Aorta (tissue), 5 donors: ENCODE results near the gene SPOCK3. TPM values are rescaled to one million over a fixed set of nuclear protein-coding genes. Genes with fewer than 3 reads are reported as not detected.

Experiments
- ATAC-seq: fragments of 200-7000 bp; cut with Tn5 transposase; one replicate; pipeline ENCODE4 v1.9.1; 2022; ENCODE audit warnings: moderate library complexity; ENCODE audit not compliant: low FRiP score
- DNase-seq, 2 donors: peaks; one replicate each; pipeline ENCODE4 v3.0.0-alpha.2; 2020
- H3K27ac ChIP-seq, 2 donors: one replicate each; pipeline ENCODE4 v1.5.1; 2013; ENCODE audit warnings: low read length in 2 of 2, mild to moderate bottlenecking in 2 of 2, moderate library complexity in 2 of 2, control low read depth in 1 of 2, inconsistent platforms in 1 of 2, low read depth in 1 of 2
- H3K27me3 ChIP-seq, 2 donors: one replicate each; pipeline ENCODE4 v1.6.1; 2013; ENCODE audit warnings: control low read depth in 1 of 2, low read length in 1 of 2, mild to moderate bottlenecking in 1 of 2, moderate library complexity in 1 of 2; ENCODE audit not compliant: insufficient read depth in 2 of 2, control insufficient read depth in 1 of 2
- H3K36me3 ChIP-seq, 2 donors: one replicate each; pipeline ENCODE4 v1.6.1; 2013; ENCODE audit warnings: control low read depth in 1 of 2, low read length in 1 of 2, mild to moderate bottlenecking in 1 of 2; ENCODE audit not compliant: insufficient read depth in 2 of 2, control insufficient read depth in 1 of 2
- H3K4me1 ChIP-seq, 2 donors: one replicate each; pipeline ENCODE4 v1.6.1; 2013; ENCODE audit warnings: low read length in 2 of 2, control low read depth in 1 of 2, mild to moderate bottlenecking in 1 of 2, moderate library complexity in 1 of 2; ENCODE audit not compliant: insufficient read depth in 2 of 2, control insufficient read depth in 1 of 2
- H3K4me3 ChIP-seq, 2 donors: one replicate each; pipeline ENCODE4 v1.5.1; 2013; ENCODE audit warnings: low read length in 2 of 2, control low read depth in 1 of 2, mild to moderate bottlenecking in 1 of 2
- H3K9me3 ChIP-seq: one replicate; pipeline ENCODE4 v1.6.1; 2013; ENCODE audit warnings: mild to moderate bottlenecking, low read length; ENCODE audit not compliant: control insufficient read depth
- WGBS, 2 donors: extraction: QIAGEN DNeasy Blood & Tissue Kit; methylation state at CpG; one replicate each; pipeline ENCODE4 v1.1.7; 2013; 5-methylcytosine and 5-hydroxymethylcytosine counted together
- intact Hi-C, 2 donors: fragments of 100-400 bp; cut with DNase I; formaldehyde crosslinking; loops; one replicate each; pipeline versions ENCODE4 v1.14.2 to v1.15.0; 2022
- polyA plus RNA-seq, 2 donors: library from polyadenylated mRNA; stranded (reverse); fragments of 200-250 nt; gene quantifications; one replicate each; pipeline ENCODE4 v1.2.3, GENCODE V29; 2013
- total RNA-seq, 2 donors: library from RNA; stranded (reverse); fragmentation: NEBNext Ultra II Directional; extraction: Animal tissue kit (Norgen Biotek cat#: 25700); gene quantifications; one replicate each; pipeline ENCODE4 v1.2.1, GENCODE V29; 2021
- donor health status: healthy with polysubstance abuse.
- donor health status: Bipolar disorder and iron deficiency.
- donor health status: DM: no; HTN: no; CAD: no.
- donor health status: DM: no; HTN: no; CAD: no.
- donor health status: DM: yes; HTN: yes; CAD: no.

Gene SPOCK3
- total and polyA plus RNA-seq, 4 donors, result not detected

DNA sequence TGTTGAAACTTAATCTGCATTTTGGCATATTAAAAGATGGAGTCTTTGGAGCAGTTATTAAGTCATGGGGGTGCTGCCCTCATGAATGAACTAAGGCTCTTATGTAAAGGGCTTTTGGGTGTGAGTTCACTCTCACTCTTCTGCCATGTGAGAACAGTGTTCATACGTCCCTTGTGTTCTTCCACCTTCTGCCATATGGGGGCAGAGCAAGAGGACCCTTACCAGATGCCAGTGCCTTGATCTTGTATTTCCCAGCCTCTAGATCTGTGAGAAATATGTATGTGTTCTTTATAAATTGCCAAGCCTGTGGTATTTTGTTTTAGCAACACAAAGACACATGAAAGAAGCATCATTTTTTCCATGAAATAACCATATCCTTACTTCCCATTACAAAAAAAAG, 213.9 kb downstream of the SPOCK3 start:
- no peaks in the 10 kb centered on the region for H3K9me3 ChIP-seq
- intact Hi-C loops, result loop anchor here in 1 of 2 donors (5.0 to 10.0 kb wide), 2 partner anchors 267 to 1054 kb away; no protein-coding TSS in a partner anchor
- 17 to 24% methylated on average over 1 of the region's 1 CpG for WGBS, 2 donors
- H3K27ac ChIP-seq, result no peak overlapping the region
- DNase-seq (no peak), ATAC-seq (no peak)
- H3K4me3 ChIP-seq, result no peak overlapping the region
- H3K27me3 ChIP-seq, result no peaks in the 10 kb centered on the region
- H3K36me3 ChIP-seq, result no peaks in the 10 kb centered on the region
- no peaks in the 10 kb centered on the region for H3K4me1 ChIP-seq

DNA sequence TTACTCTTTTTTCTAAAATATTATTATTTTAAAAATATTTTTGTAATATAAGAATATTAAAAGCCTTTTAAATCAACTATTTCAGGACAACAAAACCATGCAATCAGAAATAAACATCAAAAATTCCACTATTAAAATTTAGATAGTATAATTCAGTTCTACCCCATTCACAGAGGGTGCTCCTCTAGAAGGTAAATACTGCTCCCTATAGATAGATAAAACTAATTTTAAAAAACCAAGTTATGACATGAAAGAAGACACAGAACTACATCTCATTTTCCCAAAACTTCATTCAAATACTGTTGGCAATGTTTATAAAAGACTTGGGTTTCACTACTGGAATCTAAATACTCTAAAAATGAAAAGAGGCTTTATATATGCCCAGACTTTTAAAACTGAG, 219.3 kb downstream of the SPOCK3 start:
- Histone ChIP-seq H3K9me3 (no peaks in the 10 kb centered on the region), H3K36me3 (no peaks in the 10 kb centered on the region), H3K4me3 (no peak overlapping the region), H3K4me1 (no peaks in the 10 kb centered on the region), H3K27ac (no peak overlapping the region), H3K27me3 (no peaks in the 10 kb centered on the region)
- no peak for DNase-seq
- intact Hi-C loops, result no loop called here
- no peak for ATAC-seq

DNA sequence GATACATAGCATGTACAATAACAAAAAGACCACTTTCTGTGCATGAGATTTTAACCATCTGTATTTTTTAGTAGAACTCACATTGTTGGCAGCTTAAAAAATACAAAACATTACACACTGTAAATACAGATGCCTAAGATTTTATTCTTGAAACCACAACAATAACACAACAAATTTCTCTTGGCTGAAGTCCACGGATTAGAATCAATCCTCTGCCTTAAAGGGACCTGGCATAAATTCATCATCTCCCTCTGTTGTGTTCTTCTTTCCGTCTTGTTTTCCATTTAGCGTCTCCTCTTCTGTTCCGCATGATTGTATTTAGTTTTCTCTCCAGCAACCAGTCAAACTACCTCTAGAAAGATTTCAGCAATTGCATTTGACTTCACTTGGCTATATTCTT, 231.0 kb downstream of the SPOCK3 start:
- 54 to 63% methylated on average over 4 of the region's 4 CpGs for WGBS, 2 donors
- Histone ChIP-seq H3K4me1 (no peaks in the 10 kb centered on the region), H3K36me3 (no peaks in the 10 kb centered on the region), H3K9me3 (no peaks in the 10 kb centered on the region), H3K4me3 (no peak overlapping the region), H3K27ac (no peak overlapping the region), H3K27me3 (peaks cover 0 to 1% of the 10 kb centered on the region in 2 donors)
- ATAC-seq (no peak), DNase-seq (no peak)
- intact Hi-C loops, result no loop called here

DNA sequence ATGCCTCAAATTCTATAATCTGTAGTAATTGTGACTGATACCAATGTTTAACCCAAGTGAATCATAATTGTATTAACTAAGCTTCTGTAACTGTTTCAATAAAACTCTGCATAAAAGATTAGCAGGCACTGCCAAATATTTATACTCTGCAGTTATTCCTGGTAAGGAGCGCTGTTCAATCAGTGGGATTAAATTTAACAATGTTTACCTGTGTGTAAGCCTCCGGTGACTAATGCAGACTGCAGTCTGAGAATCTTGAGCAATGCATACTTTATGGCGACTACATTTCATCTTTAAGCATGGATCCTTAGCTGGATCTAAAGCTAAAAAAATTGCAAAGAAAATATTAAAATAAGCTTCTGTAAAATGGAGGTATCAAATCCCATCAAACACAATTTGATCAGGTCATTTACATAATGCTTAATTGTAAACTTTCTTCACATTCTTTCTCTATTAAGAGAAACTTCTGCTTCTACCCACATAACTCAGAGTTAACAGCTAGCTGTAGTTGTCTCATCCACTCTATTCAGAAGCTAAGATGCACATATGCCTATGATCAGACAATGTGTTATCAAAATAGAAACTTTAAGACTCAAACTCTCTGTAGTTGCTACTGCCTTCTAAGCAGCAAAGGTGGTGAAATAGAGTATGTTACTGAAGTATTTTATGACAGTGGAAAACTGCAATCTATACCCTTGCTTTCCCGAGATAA, 234.0 kb downstream of the SPOCK3 start:
- WGBS, 2 donors, result 53 to 55% methylated on average over 4 of the region's 4 CpGs
- DNase-seq (no peak), ATAC-seq (no peak)
- Histone ChIP-seq H3K27me3 (peaks cover 0 to 1% of the 10 kb centered on the region in 2 donors), H3K9me3 (no peaks in the 10 kb centered on the region), H3K27ac (no peak overlapping the region), H3K4me3 (no peak overlapping the region), H3K4me1 (no peaks in the 10 kb centered on the region), H3K36me3 (no peaks in the 10 kb centered on the region)
- intact Hi-C loops, result no loop called here

DNA sequence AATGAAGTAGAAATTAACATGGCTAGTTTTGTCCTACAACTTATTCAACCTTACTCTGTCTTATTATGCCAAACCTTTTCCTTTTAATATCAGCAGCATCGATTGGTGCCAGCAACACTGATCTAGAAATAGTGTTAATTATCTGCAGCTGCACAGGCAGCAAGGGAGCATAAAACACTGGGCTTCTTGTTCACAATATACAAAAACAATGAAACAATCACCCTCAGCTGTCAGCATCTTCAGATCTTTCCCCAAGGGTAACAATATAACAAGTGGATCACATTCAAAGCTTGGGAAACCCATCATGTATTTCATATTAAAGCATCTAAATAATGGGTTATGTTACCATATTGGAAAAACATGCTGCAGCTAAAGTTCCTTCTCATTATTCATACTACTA, 238.1 kb downstream of the SPOCK3 start:
- Histone ChIP-seq H3K36me3 (no peaks in the 10 kb centered on the region), H3K27ac (no peak overlapping the region), H3K27me3 (peaks cover 0 to 1% of the 10 kb centered on the region in 2 donors), H3K4me3 (no peak overlapping the region), H3K4me1 (no peaks in the 10 kb centered on the region), H3K9me3 (no peaks in the 10 kb centered on the region)
- intact Hi-C loops, result no loop called here
- DNase-seq (no peak), ATAC-seq (no peak)
- WGBS, 2 donors, result 44 to 58% methylated on average over 1 of the region's 1 CpG

DNA sequence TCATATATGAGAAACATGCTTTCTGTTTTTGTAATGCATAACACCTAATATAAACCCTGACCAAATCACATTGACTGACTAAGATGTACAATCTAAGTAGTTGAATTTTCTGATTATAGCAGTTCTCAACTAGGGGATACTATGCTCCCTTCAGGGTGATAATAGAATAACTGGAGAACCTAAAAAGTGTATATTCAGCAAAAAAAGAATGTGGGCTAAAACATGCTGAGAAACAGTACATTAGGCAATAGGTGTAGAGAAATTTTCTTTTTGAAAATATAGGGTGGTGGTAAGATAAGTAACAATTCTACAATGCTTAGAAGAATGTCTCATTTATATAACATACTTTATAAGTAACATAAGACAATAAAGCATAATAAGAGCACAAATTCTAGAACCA, 239.6 kb downstream of the SPOCK3 start:
- H3K9me3 ChIP-seq, result no peaks in the 10 kb centered on the region
- no peak overlapping the region for H3K4me3 ChIP-seq
- no peaks in the 10 kb centered on the region for H3K4me1 ChIP-seq
- no peaks in the 10 kb centered on the region for H3K36me3 ChIP-seq
- DNase-seq (no peak), ATAC-seq (no peak)
- intact Hi-C loops, result no loop called here
- H3K27me3 ChIP-seq, result peaks cover 0 to 1% of the 10 kb centered on the region in 2 donors
- H3K27ac ChIP-seq, result no peak overlapping the region

DNA sequence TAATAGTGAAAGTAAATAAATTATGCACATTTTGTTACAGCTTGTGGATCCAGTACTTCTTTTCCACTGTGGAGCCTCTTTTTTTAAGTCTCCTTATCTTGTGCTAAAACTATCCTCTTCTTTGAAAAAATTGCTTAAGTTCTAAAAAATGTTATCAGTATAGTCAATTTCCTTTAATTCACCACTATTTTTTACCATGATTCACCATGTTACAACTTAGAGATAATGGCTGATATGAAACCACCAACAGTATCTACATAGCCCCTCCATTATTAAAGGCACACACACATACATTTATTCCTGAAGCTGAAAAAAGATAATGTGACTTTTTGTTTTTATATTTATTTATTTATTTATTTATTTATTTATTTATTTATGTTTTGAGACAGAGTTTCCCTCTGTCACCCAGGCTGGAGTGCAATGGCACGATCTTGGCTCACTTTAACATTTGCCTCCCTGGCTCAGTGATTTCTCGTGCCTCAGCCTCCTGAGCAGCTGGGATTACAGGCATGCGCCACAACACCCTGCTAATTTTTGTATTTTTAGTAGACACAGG, 243.2 kb downstream of the SPOCK3 start:
- ATAC-seq, result no peak
- no peak overlapping the region for H3K4me3 ChIP-seq
- no peaks in the 10 kb centered on the region for H3K4me1 ChIP-seq
- H3K27me3 ChIP-seq, result no peaks in the 10 kb centered on the region
- no peak overlapping the region for H3K27ac ChIP-seq
- DNase-seq, result no peak
- intact Hi-C loops, result no loop called here
- H3K9me3 ChIP-seq, result no peaks in the 10 kb centered on the region
- 91 to 97% methylated on average over 3 of the region's 3 CpGs for WGBS, 2 donors
- no peaks in the 10 kb centered on the region for H3K36me3 ChIP-seq

DNA sequence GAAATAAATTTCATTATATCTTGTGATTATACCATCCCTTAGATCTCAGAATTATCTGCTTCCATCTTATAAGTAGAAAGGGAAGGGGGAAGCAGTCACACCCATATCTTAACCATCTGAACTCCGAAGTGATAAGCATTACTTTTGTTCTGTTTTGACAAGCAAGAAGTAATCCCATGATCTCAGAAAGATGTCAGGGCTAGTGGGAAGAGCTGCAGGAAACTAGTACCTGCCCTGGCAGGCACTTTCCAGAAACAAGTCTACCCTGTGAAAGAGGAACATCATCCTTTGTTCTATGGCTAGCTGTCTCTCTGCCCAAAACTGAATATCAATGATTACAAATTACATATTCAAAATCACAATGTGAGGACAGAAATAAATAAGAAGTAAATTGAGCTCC, 244.4 kb downstream of the SPOCK3 start:
- Histone ChIP-seq H3K9me3 (no peaks in the 10 kb centered on the region), H3K27me3 (no peaks in the 10 kb centered on the region), H3K4me1 (no peaks in the 10 kb centered on the region), H3K27ac (no peak overlapping the region), H3K36me3 (no peaks in the 10 kb centered on the region), H3K4me3 (no peak overlapping the region)
- WGBS, 2 donors, result 57 to 58% methylated on average over 1 of the region's 1 CpG
- intact Hi-C loops, result no loop called here
- no peak for ATAC-seq
- DNase-seq, result no peak

DNA sequence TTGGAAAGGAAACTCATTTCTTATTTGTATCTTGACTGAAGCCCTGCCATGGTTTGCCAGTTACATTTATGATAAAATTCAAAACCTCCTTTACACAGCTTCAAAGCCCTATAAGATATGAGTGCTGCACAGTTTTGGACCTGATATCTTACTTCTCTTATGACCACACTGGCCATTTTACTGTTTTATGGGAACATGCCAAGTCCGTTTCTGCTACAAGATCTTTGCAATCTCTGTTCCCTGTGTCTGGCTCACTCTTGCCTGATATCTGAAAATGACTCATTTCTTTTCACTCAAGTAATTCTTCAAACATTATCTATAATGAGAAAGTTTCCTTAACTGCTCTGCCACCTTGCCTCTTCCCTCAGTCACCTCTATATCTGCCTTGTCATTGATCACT, 247.3 kb downstream of the SPOCK3 start:
- Histone ChIP-seq H3K27ac (no peak overlapping the region), H3K9me3 (no peaks in the 10 kb centered on the region), H3K4me1 (no peaks in the 10 kb centered on the region), H3K36me3 (no peaks in the 10 kb centered on the region), H3K4me3 (no peak overlapping the region), H3K27me3 (no peaks in the 10 kb centered on the region)
- DNase-seq (no peak), ATAC-seq (no peak)
- intact Hi-C loops, result no loop called here
- 24 to 29% methylated on average over 1 of the region's 1 CpG for WGBS, 2 donors
